ENCODE measurements around the gene E2F1. TPM values are rescaled to one million over a fixed set of nuclear protein-coding genes. Genes with fewer than 3 reads are reported as not detected.

Gene E2F1
- total and polyA plus RNA-seq, 9 donors = 0.95 to 7.6 (median 3.4) TPM

GRCh38 chr20:33719989-33720709 is 34.0 kb upstream of the E2F1 start, which contains the start of gene PXMP4:
TSS of gene PXMP4 (minus strand) at chr20:33720310. CDS start at chr20:33720207, 103 bp downstream.
- WGBS, 3 donors = 1 to 3% (median 2%) methylated on average over 40 to 46 of the region's 46 CpGs
- TF ChIP-seq EP300 (IDR thresholded peaks at IDR 0.05) = no peak
- no peak for TF ChIP-seq CTCF (IDR thresholded peaks at IDR 0.05)
- no peak for TF ChIP-seq POLR2A (IDR thresholded peaks at IDR 0.05)
- peak; percentile 87 to 93 (median 91) for DNase-seq
- intact Hi-C loops (cut with DNase I) = no loop called here
- H3K4me1 ChIP-seq (ENCODE audit: insufficient read depth) = peaks cover 12% of the 10 kb centered on the region
- no peaks in the 10 kb centered on the region for H3K36me3 ChIP-seq
- H3K9me3 ChIP-seq = no peaks in the 10 kb centered on the region
- H3K27me3 ChIP-seq = no peaks in the 10 kb centered on the region
- peak within 1 kb of the TSS in 1 of 2 donors; percentile 24 for H3K27ac ChIP-seq
- H3K4me3 ChIP-seq = peak within 1 kb of the TSS; percentile 78

- no peak for DNase-seq
- 33 to 40% (median 34%) methylated on average over 13 of the region's 13 CpGs for WGBS, 3 donors
- TF ChIP-seq CTCF (IDR thresholded peaks at IDR 0.05) (no peak), POLR2A (IDR thresholded peaks at IDR 0.05) (no peak), EP300 (IDR thresholded peaks at IDR 0.05) (no peak)
Measured at GRCh38 chr20:33719277-33719988, 33.2 kb upstream of the E2F1 start.

GRCh38 chr20:33716498-33716897 is 30.3 kb upstream of the E2F1 start:
- DNase-seq = no peak
- intact Hi-C loops (cut with DNase I) = no loop called here
- H3K4me1 ChIP-seq (ENCODE audit: insufficient read depth) = peaks cover 12% of the 10 kb centered on the region
- no peak overlapping the region for H3K4me3 ChIP-seq
- H3K27me3 ChIP-seq = no peaks in the 10 kb centered on the region
- H3K27ac ChIP-seq = no peak overlapping the region
- no peak for TF ChIP-seq EP300 (IDR thresholded peaks at IDR 0.05)
- TF ChIP-seq CTCF (IDR thresholded peaks at IDR 0.05) = no peak
- TF ChIP-seq POLR2A (IDR thresholded peaks at IDR 0.05) = no peak
- WGBS, 3 donors = 90 to 92% (median 90%) methylated on average over 2 of the region's 2 CpGs
- no peaks in the 10 kb centered on the region for H3K9me3 ChIP-seq
- H3K36me3 ChIP-seq = no peaks in the 10 kb centered on the region

More at GRCh38 chr20:33719277-33719988, 33.2 kb upstream of the E2F1 start:
- Histone ChIP-seq H3K4me3 (peak overlapping the region; percentile 78), H3K9me3 (no peaks in the 10 kb centered on the region), H3K27me3 (no peaks in the 10 kb centered on the region), H3K4me1 (ENCODE audit: insufficient read depth) (peaks cover 12% of the 10 kb centered on the region), H3K27ac (peak overlapping the region in 1 of 2 donors; percentile 24), H3K36me3 (no peaks in the 10 kb centered on the region)
- intact Hi-C loops (cut with DNase I) = no loop called here

DNA sequence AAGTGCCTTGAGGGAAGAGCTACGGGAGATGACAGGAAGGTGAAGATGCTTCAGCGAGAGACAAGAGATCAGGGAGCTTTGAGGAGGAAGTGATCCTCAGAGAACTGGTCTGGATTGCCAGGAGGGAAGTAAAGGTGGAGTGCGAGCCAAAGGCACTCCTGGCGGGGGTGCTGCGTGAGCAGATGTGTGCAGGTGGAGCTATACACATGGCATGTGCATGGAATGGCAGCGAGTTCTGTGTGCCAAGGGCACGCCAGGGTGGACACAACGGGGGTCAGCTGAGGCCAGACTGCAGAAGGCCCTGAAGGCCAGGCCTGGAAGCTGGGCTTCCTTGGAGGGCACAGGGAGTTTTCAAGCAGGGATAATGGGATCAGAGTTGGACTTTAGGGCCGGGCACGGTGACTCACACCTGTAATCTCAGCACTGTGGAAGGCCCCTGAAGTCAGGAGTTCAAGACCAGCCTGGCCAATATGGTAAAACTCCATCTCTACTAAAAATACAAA is 27.7 kb upstream of the E2F1 start:
- Histone ChIP-seq H3K36me3 (no peaks in the 10 kb centered on the region), H3K4me3 (no peak overlapping the region), H3K27me3 (no peaks in the 10 kb centered on the region), H3K27ac (no peak overlapping the region), H3K4me1 (ENCODE audit: insufficient read depth) (peaks cover 1% of the 10 kb centered on the region), H3K9me3 (no peaks in the 10 kb centered on the region)
- no peak for DNase-seq
- intact Hi-C loops (cut with DNase I) = no loop called here
- 88 to 90% (median 89%) methylated on average over 10 of the region's 10 CpGs for WGBS, 3 donors
- TF ChIP-seq CTCF (IDR thresholded peaks at IDR 0.05) = no peak
- no peak for TF ChIP-seq POLR2A (IDR thresholded peaks at IDR 0.05)
- no peak for TF ChIP-seq EP300 (IDR thresholded peaks at IDR 0.05)

Measured in ovary (tissue), 9 donors.